T-helper 22 cell (primary cell): ENCODE data around the gene CDH23.
"Not testable (repeated sequence)": the region's sequence is repeated elsewhere in the genome, so short reads cannot be mapped to it uniquely, and the experiment has no call there.

Experiments used
- DNase-seq: peaks from one replicate; pipeline ENCODE4 v3.0.0-alpha.2; 2020; ENCODE audit warnings: low read depth

The CDH23 gene

DNA sequence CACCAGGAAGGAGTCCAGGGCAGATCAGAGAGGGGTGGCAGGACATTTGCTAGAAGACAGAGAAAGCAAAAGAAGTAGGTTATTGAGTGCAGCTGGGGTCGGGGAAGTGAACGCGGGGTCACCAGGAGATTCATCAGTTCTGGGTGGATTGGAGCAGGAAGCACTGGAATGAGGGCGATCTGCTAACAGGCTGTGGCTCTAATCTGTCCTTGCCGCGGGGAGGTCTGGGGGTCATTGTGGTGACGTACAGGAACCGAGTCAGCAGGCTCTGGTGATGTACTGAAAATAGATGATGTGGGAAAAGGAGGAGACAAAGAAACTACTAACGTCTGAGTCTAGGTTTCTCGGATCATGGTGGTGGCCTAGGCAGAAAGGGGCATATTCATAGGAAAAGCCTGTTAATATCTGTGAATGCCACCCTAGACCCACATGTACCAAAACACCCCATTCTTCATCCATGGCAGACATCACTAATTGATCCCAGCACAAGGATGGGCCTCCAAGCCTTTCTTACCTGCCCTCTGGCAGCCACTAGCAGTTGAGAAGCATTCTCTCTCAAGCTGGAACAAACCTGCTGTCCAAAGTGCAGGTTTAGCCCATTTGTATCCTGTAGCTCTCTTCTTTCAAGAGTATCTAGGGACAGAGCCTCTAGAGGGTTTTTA lies 188.3 kb downstream of the CDH23 start:
- no peak for DNase-seq

DNA sequence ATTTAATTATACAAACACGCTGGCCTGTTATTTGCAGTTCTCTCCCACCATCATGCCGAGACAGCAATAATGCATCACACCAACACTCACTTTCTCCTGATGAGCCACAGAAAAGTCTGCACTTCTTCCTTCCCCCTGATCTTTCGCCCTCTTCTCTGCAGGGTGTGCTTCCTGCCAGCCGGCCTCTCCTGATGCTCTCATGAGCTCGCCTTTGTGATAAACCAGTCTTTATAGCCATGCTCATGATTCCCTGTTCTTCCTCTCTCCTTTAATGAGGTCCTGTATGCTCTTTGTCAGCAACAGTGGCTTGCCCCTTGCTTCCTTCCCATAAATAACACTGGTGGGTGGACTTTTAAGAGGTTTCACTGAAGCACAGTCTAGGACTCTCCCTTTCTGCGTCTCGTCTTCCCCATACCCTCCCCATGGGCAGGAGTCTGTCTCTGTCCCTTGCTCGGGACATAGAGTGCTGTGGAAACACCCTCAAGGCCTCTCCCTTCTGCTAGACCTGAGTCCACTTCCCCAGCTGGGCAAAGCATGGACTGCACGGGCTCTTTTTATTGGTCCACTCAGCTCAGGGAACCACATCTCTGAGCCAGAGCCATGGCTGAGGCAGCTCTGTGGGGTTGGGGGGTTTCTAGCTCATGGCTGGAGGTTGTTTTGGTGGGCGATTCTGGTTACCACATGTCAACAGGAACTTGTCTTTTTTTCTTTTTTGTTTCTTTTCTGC lies 189.0 kb downstream of the CDH23 start:
- no peak for DNase-seq

DNA sequence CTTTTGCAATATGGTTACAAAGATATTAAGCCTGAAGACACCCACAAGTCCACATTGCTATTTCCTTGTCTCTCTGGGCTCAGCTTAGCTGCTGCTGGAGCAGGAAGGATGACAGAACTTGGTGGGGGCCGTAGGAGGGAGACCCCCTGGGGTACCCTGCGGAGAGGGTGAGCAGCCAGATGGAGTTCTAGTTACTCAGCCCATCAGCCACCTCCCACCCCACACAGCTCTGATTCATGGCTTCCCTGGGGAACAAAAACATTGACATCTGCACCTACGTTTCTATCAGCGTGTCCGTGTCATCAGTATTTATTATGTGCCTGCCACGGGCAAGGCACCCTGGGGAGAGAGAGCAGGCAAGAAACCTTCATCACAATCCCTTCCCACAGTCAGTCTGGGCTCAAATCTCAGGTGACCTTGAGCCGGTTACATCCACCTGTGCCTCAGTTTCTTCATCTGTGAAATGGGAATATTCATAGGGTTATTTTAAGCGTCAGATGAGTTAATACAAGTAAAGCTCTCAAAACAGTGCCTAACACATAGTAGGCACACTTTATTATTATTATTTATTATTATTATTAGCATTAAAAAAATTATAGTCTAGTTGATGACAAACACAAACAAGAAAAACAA lies 191.3 kb downstream of the CDH23 start:
- no peak for DNase-seq

DNA sequence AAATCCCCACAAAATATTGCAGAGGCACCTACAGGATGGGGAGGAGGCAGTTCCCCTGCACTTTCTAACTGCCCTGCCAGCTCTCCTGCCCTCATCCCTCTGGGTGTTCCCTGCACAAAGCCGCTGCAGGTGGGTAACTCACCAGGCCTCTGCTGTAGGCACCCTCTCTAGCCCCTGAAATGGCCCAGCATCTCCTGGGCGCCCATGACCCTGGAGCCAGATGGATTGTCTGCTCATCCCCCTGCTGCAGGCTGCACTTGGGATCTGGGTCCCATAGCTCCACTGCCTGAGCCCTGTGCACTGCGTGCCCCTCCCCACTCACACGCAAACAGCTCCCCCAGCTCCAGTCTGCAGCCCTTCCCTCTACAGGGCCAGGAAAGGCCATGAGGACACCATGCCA lies 192.0 kb downstream of the CDH23 start:
- DNase-seq: no peak

DNA sequence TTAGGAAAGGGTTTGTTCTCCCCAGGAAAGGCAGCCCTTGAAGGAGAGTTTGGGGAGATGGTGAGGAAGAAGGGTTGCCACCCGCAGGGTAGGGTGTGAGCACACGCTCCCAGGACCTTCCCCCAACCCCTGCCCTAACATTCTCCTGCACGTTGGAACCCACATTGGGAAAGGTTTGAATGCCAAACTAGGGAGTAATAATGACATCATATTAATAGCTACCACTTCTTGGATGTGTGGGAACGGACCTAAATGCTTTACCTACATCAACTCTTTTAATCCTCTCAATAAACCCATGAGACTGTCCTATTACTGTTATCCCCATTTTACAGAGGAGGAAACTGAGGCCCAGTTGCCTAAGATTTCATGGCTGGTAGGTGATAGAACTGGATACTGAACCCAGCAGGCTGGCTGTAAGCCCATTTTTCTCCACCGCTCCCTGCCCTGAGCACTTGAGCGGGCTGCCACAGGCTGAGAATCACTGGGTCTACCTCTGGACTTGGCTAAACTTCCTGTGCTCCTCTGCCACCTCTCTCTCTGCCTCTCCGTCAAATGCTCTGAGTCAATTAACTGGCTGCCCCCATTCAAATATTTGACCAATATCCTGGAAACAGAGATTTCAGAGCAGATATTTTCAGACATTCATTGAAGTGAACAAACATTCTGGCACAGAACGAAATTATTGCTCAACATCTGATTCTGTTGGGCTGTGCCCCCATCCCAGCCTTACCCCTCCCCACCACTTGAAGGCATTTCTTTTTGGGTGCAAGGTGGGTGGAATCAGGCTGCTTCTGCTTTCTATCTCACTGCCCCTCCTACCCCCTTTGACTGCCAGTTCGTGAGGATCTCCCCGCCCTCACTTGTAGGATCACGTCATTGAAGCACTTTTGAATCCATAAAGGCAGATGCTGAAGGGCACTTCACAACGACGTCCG lies 193.2 kb downstream of the CDH23 start:
- no peak for DNase-seq

DNA sequence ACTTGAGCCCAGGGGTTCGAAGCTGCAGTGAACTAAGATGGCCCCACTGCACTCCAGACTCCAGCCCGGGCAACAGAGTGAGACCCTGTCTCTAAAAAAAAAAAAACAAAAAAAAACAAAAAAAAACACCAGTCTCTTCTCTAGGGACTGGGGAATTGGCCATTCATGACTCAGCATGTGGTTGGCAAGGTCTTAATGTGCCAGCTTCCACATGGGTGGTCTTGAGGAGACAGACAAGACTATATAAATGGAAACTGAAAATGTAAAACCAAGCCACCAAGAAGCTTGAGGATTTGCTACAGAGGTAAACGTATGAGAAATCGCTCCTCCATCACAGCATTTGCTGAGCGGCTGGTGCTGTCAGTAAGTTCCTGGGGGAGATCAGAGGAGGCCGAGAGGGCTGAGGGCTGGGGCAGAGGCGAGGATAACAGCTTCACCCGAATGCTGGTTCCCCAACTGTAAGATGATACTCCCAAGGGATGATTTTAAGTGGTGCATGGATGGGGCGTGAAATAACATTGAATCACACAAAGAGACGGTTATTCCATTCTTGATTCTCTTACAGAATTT lies 194.1 kb downstream of the CDH23 start:
- no peak for DNase-seq

DNA sequence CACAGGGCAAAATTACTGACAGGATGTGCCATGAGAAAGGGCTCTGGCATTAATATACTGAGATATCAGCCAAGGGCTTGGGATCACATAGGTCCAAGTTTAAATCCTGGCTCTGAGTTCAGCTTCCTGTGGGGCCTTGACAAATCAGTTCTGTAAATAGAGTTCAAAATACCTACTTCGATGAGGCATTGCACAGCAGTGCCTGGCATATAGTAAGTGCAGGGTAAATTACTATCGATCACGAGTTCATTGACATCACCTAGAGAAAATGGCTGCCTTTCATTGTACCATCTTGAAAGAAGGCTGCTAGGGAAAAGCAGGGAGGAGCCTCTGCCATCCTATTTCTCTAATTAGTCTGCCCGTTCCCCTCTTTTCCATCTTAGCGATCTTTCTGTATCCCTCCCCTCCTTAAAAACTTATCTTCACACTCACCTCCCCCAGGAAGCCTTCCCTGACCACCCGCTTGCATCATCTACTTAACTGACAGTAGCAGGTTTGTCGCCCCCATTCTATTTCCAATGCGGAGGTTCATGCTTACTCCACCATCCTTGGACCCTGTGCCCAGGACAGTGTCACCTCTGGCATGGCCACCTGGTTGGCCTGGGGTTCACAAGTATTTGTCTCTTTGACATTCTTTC lies 198.3 kb downstream of the CDH23 start:
- DNase-seq: no peak

DNA sequence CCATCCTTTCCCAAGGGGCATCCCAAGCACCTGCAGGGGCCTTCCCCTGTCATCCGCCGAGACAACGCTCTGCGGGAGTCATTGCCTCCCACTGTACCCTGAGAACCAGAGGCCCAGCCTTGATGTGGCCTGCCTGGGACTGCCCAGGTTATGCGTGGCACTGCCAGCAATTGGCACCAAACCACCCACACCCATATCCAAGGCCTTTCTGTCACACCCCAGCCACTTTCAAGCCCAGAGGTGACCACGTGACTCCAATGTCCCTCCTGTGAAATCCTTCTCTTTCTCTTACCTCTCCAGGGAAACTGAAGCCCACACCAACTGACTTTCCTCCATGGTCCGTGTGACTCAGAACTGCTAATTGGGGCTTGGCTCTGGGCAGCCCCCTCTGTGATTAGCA lies 198.9 kb downstream of the CDH23 start:
- no peak for DNase-seq

DNA sequence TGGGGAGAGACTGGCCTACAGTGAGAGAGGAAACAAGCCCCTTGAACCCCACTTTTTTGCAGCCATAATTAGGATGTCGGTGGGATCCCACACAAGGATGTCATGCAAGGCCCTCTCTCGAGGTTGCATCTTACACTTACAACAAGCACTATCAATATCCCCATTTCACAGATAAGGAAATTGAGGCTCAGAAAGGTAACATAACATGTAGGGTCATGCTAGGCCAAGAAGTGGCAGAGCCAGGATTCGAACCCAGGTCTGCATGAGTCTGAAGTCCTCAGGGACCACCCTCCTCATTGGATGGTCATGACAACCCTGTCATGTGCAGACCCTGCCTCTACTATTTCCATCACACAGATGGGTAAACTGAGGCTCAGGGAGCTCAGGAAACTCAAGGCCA lies 199.4 kb downstream of the CDH23 start:
- no peak for DNase-seq

DNA sequence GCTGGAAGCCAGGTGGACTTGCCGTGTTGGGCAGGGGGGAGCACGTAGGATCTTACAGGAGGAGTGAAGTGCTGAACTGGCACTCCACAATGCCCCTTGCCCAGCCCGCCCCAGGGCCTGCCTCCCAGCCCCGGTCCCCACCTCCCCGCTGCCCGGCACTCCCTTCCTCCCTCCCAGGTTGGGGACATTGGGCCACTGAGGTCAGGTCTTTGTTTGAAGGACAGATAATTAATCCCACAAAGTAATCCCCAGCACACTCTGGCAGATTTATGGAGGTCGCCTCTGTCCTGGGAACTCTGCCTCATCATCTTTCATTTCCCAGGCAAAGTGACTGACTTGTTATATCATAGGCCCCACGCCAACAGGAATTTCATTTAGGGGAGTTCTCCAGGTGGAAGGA lies 200.0 kb downstream of the CDH23 start:
- DNase-seq: no peak

DNA sequence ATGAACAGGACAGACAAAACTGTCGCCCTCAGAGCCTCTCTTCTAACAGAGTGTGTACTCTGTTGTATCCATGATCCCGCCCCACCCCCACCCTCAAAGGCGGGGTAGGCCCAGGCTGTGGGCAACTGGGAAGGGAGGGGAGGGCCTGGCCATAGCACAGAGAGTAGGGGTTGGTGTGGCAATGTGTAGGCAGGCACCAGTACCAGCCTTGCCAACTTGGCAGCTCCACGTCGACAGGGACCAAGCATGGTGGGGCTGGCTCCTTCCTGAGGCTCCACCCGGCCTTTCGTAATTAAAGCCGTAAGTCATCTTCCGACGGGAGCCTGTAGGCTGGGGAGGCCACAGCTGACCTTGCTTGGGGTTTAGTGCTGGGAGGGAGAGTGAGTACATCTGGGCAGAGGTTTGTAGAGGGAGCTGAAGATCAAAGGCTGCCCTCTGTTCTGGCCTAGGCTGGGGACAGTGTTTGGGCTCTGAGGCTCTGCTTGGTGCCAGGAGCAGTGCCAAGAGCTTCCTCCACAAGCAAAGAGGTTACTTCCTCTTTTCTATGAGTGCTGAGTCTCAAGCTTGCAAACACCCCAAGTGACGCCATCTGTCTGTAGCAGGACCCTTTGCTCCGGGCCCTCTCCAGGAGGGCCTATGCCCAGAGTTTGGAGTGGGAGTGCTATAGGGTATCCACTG lies 201.2 kb downstream of the CDH23 start:
- no peak for DNase-seq

DNA sequence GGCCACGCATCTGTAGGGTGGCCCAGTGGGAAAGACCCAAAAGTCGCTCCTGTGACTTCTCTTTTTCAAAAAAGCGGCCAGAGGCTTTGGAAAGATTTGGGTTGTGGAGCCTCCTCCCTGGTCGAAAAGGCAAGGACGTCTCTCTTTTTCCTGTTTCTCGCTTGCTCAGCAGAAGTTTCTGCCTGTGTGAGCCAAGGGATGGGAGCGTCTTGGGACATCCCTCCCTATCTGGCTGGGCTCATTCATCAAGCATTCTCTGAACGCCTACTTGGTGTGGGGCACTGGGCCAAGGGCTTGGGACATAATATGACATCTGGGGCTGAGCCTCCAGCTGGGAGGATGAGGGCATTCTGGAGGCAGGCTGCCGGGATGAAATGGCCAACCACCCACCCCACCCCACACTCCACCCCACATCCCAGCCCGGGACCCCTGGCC lies 201.9 kb downstream of the CDH23 start:
- DNase-seq: no peak

DNA sequence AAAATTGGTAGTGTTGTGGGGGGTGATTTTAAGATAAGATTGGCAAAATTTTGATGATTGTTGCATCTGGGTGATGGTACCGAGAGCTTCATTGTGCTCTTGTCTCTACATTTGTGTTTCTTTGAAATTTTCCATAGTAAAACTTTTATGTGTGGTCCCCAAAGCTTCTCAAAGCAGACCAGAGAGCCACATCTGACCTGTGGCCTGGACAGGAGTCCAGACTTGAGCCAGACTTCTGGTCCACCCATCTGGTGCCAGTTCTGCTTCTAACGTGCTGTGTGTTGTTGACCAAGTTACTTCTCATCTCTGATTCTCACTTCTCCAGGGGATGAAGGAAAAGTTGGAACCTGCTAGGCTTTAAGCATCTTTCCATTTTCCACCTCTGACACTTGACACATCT lies 202.8 kb downstream of the CDH23 start:
- no peak for DNase-seq

DNA sequence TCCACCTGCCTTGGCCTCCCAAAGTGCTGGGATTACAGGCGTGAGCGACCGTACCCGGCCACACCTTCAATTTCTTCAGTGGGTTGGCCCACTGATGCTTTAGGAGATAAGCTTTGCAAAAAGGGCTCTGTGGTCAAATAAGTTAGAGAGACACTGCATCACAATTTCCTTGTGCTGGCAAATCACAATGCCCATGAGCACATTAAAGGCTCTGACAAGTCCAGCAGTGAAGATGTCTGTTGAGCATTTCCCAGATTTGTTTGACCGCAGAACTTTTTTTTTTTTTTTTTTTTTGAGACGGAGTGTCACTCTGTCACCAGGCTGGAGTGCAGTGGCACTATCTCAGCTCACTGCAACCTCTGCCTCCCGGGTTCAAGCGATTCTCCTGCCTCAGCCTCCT lies 203.5 kb downstream of the CDH23 start:
- DNase-seq: not testable (repeated sequence)

DNA sequence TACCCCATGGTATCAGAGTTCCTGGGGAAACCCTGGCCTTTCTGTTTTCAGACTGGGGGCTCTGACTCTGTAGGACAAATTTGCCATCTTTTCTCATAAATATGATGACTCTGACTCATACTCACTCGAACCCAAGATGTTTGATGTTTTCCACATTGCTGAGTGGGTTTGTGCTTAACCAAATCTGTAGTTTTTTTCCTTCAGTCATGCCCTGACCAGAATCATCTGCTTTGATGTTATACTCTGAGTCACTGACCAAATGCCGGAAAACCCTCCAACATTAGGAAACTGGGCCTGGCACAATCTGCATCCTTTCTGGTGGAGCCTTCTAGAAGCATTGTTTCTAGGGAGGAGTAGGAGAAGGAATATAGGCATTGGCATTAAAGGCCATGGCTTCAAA lies 204.1 kb downstream of the CDH23 start:
- DNase-seq: no peak

DNA sequence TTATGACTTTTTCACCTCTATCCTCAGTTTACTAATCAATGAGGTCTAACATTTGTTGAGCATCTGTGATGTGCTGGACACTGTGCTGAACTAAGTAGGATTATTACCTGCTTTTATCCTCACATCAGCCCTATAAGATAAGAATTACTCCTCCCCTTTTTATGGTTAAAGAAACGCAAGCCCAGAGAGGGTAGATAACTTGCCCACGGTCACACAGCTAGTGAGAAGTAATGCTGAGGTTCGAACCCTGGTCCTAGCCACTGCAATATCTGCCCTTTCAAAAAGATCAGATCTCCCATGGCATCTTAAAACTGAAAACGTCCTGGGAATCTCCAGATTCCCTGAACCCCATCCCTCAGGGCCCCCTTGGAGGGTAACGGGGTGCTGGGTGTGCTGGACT lies 204.6 kb downstream of the CDH23 start:
- DNase-seq: no peak

DNA sequence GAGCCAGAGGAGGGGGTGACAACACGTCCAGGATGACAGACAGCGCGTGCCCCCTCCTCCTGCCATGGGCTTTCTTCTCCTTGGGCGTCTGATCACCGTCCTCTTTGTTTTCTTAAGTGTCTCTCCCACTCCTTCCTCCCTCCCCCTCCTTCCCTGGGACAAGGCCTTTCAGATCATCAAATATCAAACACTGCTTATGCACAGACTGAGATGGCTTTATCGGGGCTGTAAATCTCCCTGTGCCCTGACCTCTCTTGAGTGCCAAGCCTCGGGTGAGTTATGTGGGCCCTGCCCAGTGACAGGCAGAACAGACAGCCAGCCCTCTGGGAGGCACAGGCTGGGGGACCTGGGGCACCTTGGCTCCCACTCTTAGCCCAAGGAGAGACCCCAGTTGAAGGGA lies 206.4 kb downstream of the CDH23 start:
- no peak for DNase-seq

DNA sequence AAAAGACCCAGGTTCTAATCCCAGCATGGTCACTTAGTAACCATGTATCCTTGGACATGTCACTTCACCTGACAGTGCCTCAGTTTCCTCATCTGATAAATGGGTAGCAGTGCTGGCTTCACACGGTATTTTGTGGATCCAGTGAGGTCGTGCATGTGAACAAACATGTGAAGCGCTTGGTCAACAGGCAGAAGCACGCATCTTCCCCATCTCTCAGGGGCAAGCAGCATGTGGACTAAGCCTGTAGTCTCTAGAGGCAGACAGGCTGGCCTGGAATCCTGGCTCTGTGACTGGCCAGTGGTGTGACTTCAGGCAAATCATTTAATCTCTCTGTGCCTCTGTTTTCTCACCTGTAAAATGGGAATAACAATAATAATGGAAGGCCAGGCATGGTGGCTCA lies 207.0 kb downstream of the CDH23 start:
- no peak for DNase-seq

DNA sequence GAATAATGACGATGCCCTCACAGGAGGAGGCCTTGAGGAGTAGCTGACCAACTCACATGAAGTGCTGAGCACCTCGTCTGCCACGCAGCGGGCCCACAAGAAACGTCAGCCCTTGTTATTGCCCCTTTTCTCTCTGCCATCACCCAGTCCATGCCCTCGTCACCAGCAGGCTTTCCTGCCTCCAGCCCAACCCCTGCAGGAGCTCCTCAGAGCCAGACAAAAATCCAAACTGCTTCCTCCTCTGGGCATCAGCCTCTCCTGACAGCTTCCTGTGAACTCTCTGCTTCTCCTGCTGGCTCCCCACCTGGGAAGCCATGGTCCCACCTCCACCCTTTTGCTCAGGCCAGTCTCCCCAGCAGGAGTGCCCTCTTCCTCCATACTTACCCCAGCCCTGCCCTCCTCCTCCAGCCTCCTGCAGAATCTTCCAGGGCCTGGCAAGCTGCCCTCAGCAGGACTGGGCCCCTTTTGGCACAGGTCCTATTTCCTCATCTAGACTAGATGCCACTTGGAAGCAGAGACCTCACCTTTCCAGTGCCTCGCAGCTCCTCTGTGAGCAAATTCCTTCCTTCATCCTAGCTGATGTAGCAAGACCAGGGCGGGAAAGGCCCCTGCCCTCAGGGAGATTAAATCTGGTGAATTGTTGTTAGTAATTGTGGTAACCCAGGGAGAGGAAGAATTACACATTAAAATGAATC lies 207.8 kb downstream of the CDH23 start:
- DNase-seq: no peak

DNA sequence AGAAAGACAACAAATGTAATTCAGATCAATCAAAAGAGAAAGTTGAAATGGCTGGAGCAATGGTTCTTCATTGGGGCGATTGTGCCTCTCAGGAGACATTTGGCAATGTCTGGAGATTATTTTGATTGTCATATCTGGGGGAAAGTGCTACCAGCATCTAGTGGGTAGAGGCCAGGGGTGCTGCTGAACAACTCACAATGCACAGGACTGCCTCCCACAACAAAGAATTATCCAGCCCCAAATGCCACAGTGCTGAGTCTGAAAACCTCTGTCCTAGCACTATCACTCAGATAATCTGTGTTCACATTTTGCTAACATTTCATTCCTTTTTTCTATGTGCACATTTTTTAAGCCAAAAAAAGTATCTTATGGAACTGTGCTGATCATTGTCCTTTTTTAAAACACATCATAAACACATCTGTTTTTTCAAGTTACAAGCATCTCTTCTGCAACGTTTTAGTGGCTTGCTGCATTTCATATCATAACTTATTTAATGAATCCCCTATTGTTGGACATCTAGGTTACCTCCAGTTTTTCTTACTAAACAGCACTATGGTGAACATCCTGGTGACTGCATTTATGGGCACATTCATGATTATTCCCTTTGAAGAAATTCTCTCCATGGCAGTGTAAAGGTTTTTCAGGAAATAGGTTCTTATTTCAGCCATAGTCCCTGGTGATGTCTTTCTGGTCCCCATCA lies 208.7 kb downstream of the CDH23 start:
- DNase-seq: no peak
